Heart left ventricle (tissue), 13 donors: ENCODE measurements around the gene C11orf91.

Experiments used
- POLR2A ChIP-seq, 2 donors: fragments of 450-650 bp; IDR thresholded peaks; one replicate each; pipeline ENCODE4 v1.6.1; 2017; ENCODE audit warnings: antibody characterized with exemption in 2 of 2, mild to moderate bottlenecking in 2 of 2, moderate library complexity in 2 of 2
- TF ChIP-seq, protein P1 (sequence below), 12 donors: fragments of 200-600 bp; sonication (generic) in 4 of 12; IDR thresholded peaks; one replicate each; pipeline versions ENCODE4 v1.5.0 to v1.8.0; 2018 to 2022; ENCODE audit warnings: antibody characterized with exemption in 12 of 12, mild to moderate bottlenecking in 5 of 12
- donor health status: ischemic (EF 13 %, LVEDD 7.1; RV severe dilation, severe dysfunction).
- donor health status: DM: no; HTN: yes; CAD: no.
- donor health status: DM: no; HTN: no; CAD: no.
- donor health status: ischemic (EF 25% LVEDD 6.9; RV normal size, moderate dysfunction).
- donor health status: ischemic (EF 25% LVEDD 5.7; RV mildly dilated, moderate dysfunction).
- donor health status: ischemic (EF 35%, LVEDD 5.7; RV mildly dilated, moderate dysfunction).
- donor health status: nonischemic (EF 11% LVEDD 7.7; RV severe dilation, severe dysfunction).
- donor health status: DM: yes; HTN: yes; CAD: no.
- donor health status: PGD.
- donor health status: ischemic (EF 29% LVEDD 5.4; RV normal size, mild dysfunction).
- donor health status: nonischemic (EF 23%, LVEDD 6.1; RV moderate dilation, normal function).

DNA sequence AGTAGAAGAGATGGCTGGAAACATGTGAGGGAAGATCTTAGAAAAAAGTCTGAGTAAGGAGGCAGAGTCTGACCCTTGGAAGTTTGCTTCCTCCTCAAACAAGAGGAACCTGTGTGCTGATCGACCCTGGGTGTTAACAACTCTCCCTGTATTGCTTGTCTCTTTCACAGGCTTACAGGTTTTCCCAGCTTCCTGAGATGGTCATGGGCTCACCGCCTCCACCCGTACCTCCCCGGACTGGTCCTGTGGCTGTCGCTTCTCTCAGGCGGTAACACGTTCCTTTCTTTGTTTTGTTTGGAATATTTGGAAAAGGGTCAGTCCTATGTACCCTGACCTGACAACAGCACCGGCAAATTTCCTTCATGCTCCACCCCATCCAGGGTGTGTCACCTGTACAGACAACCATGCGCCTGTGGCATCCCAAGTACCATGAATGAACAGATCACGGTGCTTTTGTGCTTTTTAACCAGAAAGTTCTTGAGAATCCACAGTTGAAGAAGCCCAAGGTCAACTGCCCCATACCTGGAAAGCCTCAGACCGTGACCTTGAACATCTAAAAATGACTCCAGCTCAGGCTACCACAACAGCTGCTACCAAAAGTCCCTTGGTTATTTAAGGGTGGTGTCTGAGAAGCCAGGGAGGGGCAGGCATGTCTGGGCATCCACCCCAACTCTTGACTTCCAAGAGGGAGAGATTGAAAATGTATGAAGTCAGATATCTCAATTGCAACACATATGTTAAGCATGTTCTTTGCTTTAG, 44.6 kb downstream of the C11orf91 start:
- TF ChIP-seq POLR2A (IDR thresholded peaks at IDR 0.05), result no peak
- TF ChIP-seq, protein P1, sequence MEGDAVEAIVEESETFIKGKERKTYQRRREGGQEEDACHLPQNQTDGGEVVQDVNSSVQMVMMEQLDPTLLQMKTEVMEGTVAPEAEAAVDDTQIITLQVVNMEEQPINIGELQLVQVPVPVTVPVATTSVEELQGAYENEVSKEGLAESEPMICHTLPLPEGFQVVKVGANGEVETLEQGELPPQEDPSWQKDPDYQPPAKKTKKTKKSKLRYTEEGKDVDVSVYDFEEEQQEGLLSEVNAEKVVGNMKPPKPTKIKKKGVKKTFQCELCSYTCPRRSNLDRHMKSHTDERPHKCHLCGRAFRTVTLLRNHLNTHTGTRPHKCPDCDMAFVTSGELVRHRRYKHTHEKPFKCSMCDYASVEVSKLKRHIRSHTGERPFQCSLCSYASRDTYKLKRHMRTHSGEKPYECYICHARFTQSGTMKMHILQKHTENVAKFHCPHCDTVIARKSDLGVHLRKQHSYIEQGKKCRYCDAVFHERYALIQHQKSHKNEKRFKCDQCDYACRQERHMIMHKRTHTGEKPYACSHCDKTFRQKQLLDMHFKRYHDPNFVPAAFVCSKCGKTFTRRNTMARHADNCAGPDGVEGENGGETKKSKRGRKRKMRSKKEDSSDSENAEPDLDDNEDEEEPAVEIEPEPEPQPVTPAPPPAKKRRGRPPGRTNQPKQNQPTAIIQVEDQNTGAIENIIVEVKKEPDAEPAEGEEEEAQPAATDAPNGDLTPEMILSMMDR (IDR thresholded peaks at IDR 0.05), result no peak
